Measurements from ENCODE around the gene CCDC188.

The CCDC188 gene

DNA sequence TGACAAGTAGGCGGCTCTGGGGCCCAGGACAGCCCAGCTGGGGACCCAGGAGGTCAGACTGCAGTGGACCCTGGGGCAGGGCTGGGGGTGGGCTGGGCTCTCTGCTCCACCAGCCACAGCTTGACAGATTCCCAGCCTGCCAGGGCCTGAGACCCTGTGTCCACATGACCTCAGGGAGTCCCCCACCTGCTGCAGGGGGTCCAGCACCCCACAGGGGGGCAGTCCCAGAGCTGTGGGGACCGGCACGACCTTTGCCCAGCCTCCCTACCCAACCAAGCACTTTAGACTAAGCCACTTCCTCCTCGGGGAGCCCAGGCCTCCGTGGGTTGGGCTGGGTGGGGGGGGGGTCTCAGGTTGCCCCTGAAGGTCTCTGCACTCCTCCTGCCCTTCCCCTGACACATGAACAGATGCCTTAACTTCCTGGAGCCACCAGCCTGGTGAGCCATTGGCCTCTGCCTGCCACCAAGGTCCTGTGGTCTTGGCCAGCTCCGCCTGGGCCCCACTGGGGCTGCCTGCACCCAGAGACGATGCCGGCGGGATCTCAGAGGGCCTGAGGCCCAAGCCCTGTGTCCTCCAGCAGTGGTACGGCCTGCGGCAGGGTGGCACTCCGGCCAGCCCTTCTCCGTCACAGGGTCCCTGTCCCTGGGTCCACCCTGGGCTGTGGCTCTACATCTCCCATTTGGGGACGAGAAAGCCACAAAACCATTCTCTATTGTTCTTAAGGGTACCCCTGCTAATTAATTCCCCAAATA is 3.4 kb downstream of the CCDC188 start:
- DNase-seq, result no peak

DNA sequence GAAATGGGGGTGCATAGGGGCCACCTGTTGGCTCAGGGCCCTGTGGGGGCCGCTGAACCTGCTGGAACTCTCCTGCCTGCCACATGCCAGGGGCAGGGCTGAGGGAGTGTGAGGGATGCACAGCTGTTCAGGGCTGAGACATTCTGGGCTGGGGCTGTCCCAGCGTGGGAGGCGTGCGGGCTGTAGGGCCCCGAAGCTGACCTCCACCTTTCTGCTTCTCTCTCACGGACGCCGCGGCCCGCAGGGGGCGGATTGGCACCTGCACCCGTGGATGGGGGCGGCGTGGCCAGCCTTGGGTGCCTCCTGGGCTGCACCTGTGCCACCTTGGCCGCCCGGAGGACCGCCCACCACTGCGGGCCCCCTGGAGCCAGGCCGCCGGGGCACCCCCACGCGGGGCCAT is 4.1 kb downstream of the CCDC188 start:
- DNase-seq, result no peak

DNA sequence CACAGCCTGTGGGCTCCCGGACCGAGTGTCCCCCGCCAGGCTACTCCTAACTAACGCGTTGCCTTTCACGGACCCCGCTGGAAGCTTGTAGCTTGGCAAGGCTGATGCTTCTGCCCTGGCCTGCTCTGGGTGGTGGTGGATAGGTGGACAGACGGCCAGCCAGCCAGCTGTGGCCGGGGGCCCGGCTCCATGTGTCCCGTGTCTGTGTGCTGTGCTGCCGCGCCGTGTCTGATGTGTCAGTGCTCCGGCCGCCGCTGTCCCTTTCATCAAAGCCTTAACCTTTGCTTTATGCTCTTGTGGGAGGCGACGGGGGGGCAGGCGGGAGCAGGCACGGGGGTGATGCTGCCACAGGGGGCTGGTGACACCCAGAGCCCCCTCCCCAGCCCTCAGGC is 5.0 kb downstream of the CCDC188 start:
- DNase-seq, result no peak

DNA sequence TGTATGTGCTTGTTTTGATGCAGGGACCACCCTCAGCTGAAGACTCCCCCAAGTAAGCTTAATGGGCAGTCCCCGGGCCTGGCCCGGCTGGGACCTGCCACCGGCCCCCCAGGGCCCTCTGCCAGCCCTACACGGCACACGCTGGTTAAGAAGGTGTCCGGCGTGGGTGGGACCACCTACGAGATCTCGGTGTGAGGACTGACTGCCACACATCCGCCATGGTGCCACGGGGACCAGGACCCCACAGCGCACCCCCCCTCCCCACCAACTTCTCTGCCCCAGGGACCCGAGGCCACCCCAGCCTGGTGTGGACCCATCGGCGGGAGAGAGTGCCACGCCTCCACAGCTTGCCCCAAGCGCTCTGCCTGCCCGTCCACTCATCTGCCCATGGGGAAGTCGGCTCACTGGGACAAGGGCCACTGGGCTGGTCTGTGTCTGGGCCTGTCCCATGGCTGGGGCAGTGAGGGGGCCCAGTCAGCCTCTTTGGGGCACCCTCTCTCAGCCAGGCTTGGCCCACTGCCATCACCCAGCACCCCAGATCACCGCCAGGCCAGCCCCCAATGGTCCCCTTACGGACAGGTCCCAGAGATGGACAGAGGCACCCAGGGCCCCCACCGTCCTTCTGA is 5.5 kb downstream of the CCDC188 start:
- no peak for DNase-seq

DNA sequence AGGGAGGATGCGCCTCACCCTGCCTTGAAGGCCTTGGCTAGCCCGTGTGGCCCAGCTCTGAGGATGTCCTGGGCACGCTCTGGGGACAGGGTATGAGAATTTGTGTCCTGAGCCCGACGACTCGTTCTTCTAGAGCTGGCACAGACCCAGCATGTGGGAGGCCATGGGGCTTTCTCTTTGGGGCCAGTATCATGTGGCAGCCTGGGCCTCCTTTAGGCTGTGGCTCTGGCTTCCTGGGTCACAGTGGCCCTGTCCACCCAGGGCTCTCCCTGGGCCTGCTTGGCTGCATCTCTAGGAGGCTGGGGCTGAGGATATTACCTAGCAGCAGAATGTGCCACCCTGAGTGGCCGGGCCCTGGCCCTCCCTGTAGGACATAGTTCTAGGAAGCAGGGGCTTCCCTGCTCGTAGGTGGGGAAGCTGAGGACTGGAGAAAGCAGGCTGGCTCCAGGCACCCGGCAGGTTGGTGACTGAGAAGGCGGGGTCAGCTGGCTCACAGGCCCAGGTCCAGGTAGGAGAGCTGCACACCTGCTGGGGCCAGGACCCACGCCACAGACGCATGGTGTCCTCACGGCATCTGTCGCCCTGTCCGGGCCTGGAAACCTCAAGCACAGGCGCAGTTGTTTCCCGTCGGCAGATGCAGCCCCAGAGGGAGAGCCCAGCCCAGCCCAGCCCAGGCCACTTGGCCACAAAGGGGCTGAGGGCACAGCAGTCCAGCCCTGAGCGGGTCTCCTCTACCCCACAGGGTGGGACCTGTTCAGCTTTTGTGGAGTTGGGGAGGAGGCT is 6.8 kb downstream of the CCDC188 start:
- DNase-seq, result no peak

DNA sequence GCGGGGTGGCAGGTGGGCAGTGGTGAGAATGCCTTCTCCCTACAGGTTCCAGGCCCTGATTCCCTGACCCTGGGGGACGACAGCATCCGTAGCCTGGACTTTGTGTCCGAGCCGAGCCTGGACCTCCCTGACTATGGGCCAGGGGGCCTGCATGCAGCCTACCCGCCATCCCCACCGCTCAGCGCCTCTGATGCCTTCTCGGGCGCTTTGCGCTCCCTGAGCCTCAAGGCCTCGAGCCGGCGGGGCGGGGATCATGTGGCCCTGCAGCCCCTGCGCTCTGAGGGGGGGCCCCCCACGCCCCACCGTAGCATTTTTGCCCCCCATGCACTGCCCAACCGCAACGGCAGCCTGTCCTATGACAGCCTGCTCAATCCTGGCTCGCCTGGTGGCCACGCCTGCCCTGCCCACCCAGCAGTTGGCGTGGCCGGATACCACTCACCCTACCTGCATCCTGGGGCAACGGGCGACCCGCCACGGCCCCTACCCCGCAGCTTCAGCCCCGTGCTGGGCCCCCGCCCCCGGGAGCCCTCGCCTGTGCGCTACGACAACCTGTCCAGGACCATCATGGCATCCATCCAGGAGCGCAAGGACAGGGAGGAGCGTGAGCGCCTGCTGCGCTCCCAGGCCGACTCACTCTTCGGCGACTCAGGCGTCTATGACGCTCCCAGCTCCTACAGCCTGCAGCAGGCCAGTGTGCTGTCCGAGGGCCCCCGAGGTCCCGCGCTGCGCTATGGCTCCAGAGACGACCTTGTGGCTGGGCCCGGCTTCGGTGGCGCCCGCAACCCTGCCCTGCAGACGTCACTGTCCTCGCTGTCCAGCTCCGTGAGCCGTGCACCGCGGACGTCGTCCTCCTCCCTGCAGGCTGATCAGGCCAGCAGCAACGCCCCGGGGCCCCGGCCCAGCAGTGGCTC is 7.9 kb downstream of the CCDC188 start:
- DNase-seq, result no peak

DNA sequence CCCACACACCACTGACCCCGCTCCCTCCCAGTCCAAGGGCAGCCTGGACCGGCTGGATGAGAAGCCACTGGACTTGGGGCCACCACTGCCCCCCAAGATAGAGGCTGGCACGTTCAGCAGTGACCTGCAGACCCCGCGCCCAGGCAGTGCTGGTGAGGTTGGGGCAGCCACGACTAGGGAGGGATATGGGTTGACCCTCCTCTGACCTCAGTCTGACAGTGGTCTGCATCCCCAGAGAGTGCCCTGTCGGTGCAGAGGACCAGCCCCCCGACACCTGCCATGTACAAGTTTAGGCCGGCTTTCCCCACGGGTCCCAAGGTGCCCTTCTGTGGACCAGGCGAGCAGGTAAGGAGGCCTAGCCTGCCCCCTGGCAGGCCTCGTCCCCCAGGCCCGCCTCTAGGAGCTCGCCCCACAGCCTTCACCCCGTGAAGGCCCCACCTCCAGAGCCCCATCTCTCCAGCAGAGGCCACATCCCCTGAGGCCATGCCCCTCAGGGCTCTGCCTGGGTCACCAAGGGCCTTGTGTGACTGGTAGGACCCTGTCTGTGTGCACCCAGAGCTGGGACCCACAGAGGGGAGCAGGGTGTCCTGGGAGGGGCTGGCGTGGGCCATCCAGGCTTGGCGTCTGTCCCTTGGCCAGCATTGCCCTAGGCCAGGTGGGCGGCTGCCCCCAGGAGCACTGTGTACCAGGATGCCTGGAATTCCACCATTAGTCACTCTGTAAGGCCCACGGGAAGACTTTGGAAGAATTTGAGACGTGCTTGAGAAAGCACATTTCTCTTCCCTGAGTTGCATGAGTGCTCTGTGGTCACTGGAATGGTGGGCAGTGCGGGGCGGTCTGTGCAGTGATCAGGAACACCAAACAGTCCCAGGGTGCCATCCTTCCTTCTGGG is 9.4 kb downstream of the CCDC188 start:
- no peak for DNase-seq

DNA sequence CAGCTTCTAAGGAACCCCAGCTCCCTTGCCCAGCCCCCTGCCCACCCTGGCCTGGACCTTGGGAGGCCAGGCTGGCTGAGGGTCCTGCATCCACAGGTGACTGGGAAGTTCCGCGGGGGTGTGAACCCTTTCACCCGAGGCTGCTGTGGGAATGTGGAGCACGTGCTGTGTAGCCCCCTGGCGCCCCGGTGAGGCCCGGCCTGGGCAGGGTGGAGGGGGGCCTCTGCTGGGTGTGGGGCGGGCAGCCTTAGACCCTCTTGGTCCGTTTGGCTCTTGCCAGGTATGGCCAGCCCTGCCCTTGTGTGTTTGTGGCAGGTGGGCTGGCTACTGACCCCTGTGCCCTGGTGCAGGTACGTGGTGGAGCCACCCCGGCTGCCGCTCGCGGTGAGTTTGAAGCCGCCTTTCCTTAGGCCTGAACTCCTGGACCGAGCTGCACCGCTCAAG is 10.3 kb downstream of the CCDC188 start:
- no peak for DNase-seq

DNA sequence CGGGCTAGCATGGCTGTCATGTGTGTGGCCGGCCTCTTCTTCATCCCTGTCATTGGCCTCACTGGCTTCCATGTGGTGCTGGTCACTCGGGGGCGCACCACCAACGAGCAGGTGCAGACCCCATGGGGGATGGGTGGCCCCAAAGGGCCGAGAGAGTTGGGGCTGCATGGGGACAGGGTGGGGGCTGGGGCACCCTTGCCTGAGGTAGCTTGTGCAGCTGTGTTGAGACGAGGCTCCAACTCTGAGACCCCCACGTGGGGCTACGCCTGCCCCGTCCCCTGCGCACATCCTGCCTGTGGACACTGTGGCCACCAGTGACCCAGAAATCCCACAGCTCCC is 10.8 kb downstream of the CCDC188 start:
- DNase-seq, result no peak

DNA sequence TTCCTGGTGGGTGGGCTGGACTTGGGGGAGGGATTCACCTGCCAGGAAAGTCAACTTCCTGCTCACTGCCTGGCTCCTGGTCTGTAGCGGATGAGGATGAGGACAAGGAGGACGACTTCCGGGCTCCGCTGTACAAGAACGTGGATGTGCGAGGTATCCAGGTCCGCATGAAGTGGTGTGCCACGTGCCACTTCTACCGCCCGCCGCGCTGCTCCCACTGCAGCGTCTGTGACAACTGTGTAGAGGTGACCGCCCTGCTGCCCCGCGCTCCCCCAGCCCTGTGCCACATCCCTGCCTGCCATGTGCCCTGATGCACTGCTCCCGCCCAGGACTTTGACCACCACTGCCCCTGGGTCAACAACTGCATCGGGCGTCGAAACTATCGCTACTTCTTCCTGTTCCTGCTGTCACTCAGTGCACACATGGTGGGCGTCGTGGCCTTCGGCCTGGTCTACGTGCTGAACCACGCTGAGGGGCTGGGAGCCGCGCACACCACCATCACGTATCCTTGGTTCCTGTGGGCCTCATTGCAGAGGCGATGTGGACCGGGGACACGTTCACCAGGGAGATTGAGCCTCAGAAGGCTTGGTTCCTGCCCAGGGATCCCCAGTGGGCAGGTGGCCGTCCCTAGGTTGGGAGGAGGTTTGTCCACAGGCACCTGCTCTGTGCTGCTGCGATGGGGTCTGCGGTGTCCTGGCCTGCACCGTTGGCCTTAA is 11.3 kb downstream of the CCDC188 start:
- no peak for DNase-seq

DNA sequence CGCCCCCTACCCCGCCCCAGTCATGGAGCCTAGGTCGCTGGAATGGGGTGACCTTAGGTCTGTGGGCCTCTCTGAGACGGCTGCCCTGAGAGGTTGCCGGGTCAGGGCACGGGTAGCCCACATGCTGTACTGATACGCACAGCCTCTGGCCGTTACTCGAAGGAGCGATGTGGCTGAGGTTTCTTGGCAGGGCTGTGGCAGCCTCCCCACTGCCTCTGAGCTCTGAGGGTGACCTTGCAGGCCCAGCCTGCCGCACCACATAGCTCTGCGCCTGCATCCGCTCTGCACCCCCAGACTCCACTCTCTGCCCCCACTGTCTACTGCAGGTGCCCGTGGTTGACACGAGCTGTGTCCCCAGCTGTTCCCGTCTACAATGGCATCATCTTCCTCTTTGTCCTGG is 12.0 kb downstream of the CCDC188 start:
- DNase-seq, result no peak

DNA sequence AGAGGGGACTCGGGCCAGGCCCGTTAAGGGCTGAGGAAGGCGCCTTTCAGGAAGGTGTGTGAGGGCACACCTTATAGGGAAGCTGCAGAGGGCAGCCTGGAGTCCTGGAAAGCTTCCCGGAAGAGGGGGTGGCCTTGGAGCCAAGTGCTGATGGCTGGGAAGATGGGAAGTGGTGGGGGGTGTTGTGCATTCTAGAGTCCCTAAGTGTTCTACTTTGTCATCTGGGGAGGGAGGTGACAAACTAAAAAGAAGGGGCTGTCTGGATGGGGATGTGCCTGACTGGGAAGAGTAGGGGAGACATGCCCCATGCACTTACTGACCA is 12.5 kb downstream of the CCDC188 start:
- DNase-seq, result no peak

DNA sequence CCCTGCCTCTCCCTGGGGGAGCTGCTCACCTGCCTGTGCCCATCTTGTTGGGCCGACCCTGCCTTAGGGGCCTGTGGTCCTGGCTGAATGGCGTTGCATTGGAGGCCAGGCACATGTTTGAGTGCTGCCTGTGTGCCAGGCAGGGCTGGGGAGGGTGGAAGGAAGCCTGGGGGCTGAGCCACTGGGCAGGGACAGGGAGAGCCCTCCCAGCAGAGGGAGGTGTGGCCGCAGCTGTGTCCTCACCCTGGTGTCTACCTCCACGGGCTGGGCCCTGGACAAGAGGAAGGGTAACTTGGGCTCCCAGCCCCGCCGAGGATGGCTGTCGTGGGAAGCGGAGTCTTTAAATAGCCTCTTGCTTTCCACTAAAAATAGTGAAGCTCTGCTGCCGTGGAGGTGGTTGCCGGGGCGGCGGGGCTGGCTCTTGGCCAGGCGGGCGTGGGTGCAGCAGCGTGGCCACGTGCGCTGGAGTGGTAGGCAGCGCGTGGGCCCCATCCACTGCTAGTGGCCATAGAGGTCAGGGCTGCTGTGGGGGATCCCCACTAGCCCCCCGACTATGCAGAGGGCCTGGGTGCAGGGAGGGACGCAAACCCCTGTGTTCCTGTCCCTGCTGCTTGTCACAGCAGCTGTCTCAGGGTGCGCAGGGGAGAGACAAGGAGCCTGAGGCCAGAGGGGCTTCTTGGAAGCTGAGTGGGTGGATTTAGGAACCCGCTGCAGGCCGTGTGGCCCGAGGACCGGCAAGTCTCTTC is 13.0 kb downstream of the CCDC188 start:
- no peak for DNase-seq

DNA sequence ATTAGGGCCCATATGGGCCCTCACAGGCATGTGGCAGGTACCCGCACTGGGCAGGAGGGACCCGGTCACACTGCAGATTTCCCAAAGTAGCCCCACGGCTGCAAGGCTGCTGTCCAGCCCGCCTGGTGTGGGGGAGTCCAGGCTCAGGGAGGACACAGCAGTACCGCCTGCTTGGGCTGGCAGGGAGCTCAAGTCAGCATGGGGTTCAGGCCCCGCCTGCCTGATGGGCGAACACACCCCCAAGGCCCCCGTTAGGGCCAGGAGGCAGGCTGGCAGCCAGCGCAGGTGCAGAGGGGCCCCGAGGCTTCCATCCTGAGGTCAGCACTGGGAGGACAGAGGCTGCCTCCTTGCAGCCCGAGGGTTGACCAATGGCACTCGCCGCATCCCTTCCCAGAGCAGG is 13.7 kb downstream of the CCDC188 start:
- no peak for DNase-seq

DNA sequence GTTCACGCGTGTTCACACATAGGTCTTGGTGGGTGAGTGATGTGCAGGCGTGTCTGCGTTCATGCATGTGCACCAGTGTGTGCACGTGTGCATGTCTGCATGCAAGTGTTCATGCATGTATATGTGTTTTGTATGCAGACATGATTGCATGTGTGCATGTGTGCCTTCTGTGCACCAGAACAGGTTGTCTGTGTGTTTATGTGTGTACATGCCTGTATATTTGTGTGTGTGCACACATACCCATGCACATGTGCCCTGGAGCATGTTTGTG is 14.3 kb downstream of the CCDC188 start:
- no peak for DNase-seq

DNA sequence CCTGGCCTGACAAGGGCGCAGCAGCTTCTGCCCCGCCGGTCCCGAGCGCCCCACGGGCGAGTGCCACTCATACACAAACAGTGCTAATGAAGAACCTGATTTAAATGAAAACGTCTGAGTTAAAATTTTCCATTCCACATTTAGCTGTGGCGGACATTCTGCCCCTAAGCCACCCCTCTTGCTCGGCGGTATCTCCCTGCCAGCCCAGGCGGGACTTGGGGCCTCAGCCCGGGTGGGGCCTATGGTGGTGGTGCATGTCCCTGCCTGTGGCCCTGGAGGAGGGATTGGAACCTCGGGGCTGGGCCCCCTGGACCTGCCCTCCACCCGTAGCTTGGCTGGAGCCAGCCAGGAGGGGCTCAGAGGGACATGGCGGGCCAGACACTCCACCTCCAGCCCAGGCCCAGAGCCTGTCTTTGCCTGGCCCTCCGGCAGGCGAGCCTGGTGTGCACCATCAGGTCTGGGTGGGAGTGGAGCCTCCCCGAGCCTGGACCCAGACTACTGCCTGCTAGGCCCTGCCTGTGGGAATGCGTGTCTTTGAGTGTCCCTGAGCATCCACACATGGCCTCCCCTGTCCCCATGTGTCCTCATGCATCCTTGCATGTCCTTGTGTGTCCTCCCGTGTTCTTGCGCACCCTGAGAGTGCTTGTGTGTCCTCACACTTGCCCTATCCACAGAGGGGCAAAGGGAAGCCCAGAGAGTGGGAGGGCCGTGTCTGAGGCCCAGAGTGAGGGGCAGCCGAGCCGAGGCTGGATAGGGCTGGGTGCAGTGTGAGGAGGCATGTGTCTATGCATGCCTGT is 14.9 kb downstream of the CCDC188 start:
- DNase-seq, result no peak

DNA sequence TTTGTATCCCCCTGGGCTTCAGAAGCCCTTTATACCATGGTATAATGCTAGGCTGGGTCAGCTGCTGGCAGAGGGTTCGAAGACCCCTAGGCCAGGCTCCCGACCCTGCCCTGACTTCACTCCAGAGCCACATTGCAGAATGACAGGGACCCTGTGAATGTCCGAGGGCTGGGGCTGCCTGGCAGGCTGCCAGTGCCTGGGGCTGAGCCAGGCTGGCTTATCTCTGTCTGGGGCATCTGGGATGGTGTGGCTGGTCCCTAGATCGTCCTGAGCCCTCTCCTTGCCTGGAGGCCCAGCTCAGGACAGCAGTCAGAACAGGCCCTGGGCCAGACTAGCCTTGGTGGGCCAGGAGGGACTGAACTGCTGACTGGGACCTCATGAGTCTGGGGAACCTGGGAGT is 15.6 kb downstream of the CCDC188 start:
- DNase-seq, result no peak

DNA sequence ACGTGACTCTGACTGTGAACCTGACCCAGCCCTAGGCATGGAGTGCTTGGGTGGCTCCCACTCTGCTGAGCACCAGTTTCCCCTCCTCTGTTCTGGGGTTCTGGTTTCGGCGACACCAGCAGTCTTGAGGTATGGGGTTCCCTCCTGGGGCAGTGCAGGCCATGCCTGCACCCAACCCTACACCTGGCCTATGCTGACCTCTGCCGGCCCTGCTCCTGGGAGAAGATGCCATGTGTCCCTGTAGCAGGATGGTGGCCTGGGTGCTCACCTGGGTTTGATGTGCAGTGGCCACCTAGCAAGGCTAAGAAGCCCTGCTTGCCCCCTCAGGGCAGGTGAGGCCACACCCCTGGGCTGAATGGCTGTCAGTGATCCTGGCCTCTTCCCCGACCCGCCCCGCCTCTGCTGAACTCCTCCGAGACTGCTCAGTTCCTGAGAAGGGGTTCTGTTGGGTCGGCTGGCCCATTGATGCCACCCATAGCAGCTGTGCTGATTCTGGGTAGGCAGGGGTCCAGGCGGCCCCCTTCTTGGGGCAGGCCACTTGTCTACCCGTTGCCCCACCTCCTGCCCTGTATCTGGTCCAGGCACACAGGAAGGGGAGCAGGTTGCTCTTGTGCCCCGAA is 16.8 kb downstream of the CCDC188 start:
- DNase-seq, result no peak

DNA sequence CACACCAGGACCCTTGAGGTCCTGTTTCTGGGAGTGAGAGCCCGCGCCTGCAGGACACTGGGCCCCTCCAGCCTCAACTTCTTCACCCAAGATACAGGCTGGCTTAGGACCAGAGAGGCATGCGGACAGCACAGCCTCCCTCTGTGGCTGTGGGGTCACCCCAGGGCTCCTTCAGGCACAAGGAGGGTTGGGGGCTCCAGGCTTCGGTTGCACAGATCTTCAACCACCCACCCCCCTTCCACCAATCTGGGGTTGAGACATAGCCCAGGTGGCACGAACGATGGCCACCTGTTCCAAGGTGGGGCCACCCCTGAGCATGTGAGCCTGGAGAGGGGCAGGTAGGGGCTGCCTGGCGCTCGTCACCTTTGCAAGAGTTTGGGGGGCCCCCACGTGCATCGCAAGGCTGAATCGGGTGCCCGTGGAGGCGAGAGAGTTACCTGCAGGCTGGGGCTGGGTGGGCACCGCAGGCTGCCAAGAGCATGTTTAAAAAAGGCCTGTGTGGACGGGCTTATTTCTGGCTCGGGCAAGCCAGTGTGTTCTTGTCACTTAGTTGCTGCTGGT is 18.1 kb downstream of the CCDC188 start:
- DNase-seq, result no peak

All from stimulated activated CD4-positive, alpha-beta T cell treated with anti-CD3 and anti-CD28 coated beads, Interleukin-15, amount 100 ng/mL, for 24 hours (primary cell).